GM12891 (cell line): ENCODE results near the gene NVL.

Experiments
- PAX5 ChIP-seq: IDR thresholded peaks from 2 replicates; pipeline ENCODE4 v1.6.1; 2011; ENCODE audit warnings: low read length, moderate library complexity, mild to moderate bottlenecking; ENCODE audit not compliant: insufficient read depth, severe bottlenecking
- POLR2A ChIP-seq: IDR thresholded peaks from 2 replicates; pipeline ENCODE4 v1.6.1; 2011; ENCODE audit warnings: low read depth, low read length, control low read depth
- POLR2AphosphoS5 ChIP-seq: IDR thresholded peaks from 2 replicates; pipeline ENCODE4 v1.6.1; 2011; ENCODE audit warnings: low read depth, low read length, control low read depth
- SPI1 ChIP-seq: IDR thresholded peaks from 2 replicates; pipeline ENCODE4 v1.6.1; 2011; ENCODE audit warnings: low read depth, low read length, control low read depth

GRCh38 chr1:224301391-224301790 lies 28.6 kb downstream of the NVL start:
- no peak for TF ChIP-seq POLR2A
- TF ChIP-seq POLR2AphosphoS5: no peak
- no peak for TF ChIP-seq SPI1
- TF ChIP-seq PAX5: no peak
